ENCODE measurements around the gene CRIP3. TPM values are rescaled to one million over a fixed set of nuclear protein-coding genes. Genes with fewer than 3 reads are reported as not detected.
A peak's percentile ranks its signal among the peaks of the same experiment; 100 is the strongest.

Gene CRIP3
- total and polyA plus RNA-seq, 2 of the 13 experiments (the other 11 are each of a cell fraction or from before 2014, with no cell fraction given): 6.3 to 9.3 TPM

DNA sequence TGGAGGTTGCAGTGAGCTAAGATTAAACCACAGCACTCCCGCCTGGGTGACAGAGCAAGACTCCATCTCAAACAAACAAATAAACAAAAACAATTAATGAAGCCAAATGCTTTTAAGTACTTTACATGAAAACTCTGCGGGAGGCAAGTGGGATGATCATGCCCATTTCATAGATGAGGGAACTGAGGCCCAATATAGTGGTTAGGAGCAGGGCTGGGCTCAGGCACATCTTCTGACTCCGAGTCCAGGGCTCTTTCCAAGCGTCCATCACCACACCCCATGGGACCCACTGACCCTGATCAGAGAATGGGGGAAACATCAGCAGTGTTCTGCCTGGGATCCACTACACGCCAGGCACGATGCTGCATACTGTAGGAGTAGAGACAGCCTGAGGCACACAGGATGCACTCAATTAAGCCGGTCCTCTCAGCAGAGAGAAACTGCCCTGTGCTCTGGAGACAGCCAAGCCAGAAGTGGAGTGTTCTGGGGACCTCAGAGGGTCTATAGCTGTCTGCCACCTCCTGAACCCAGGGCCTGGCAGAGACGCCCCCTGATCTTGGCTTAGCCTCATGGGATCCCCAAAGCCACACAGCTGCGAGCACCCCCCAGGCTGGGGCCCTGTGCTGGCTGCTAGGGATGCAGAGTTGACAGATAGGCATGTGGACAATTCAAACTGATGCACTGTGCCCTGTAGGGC lies 51.8 kb downstream of the CRIP3 start:
- H3K4me1 ChIP-seq (ENCODE audit: insufficient read depth, low read length): peaks cover 43% of the 10 kb centered on the region
- no peaks in the 10 kb centered on the region for H4K20me1 ChIP-seq (ENCODE audit: insufficient read depth, low read length)
- POLR2A ChIA-PET: no interaction called here
- H3K9ac ChIP-seq (ENCODE audit: insufficient read depth, low read depth, low read length): no peak overlapping the region
- H3K79me2 ChIP-seq (ENCODE audit: insufficient read depth, low read length): no peaks in the 10 kb centered on the region
- H3K36me3 ChIP-seq (replicated peaks in 1 of 2; ENCODE audit: control insufficient read depth in 1 of 2, insufficient read depth in 2 of 2, low read length in 2 of 2): no peaks in the 10 kb centered on the region
- FAIRE-seq (no peak), DNase-seq (ENCODE audit: low spot score) (no peak), ATAC-seq (no peak; the same call in 2 of the 3 replicates)
- H3K9me3 ChIP-seq (ENCODE audit: low read length): no peaks in the 10 kb centered on the region
- 0 out of 2 replicates have a peak overlapping the region, but pooled peaks have one; percentile 73 for H3K4me2 ChIP-seq (ENCODE audit: low read depth, low read length)
- intact Hi-C loops (cut with micrococcal nuclease; ENCODE audit: unreplicated experiment): no loop called here
- in situ Hi-C loops (cut with HindIII; ENCODE audit: extremely low pct_ligation_motif_present, low pct_unique_long_range_greater_than_20kb): no loop called here
- 68% methylated on average over 8 of the region's 9 CpGs for WGBS (ENCODE audit: low lambda C conversion rate)
- no TSS peak for BruUV-seq (replicated peaks)
- H3K27me3 ChIP-seq (ENCODE audit: control insufficient read depth in 1 of 2, insufficient read depth in 2 of 2, low read length in 2 of 2): peaks cover 12 to 60% of the 10 kb centered on the region in 2 experiments
- CTCF ChIA-PET (ENCODE audit: low intra/inter-chr PET ratio, low total read pairs): no interaction called here
- TF ChIP-seq MEIS1 (CRISPR knock-in tag; IDR thresholded peaks at IDR 0.05; ENCODE audit: borderline replicate concordance): no peak
- TF ChIP-seq AGO1 (IDR thresholded peaks at IDR 0.05; ENCODE audit: low read depth, low read length, poor library complexity, severe bottlenecking): no peak
- TF ChIP-seq CHD2 (IDR thresholded peaks at IDR 0.05; ENCODE audit: low read depth, low read length): no peak
- TF ChIP-seq ZBTB8A (CRISPR knock-in tag; IDR thresholded peaks at IDR 0.05; ENCODE audit: borderline replicate concordance, low read depth): no peak
- TF ChIP-seq, protein P1, sequence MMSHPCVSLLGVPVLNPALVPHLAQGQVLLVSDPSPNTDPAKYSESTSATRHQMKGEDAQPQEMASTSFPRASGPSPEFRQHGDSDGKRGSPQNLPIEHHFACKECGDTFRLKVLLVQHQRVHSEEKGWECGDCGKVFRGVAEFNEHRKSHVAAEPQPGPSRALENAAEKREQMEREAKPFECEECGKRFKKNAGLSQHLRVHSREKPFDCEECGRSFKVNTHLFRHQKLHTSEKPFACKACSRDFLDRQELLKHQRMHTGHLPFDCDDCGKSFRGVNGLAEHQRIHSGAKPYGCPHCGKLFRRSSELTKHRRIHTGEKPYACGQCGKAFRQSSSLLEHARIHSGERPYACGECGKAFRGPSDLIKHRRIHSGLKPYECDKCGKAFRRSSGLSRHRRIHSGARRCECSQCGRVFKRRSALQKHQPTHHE (CRISPR knock-in tag; IDR thresholded peaks at IDR 0.05; ENCODE audit: borderline replicate concordance): 0 out of 2 replicates have a peak, but pooled peaks have one; percentile 5
- TF ChIP-seq ZNF629 (CRISPR knock-in tag; conservative IDR thresholded peaks at IDR 0.05): peak; percentile 89
- TF ChIP-seq ZMYM3 (CRISPR knock-in tag; IDR thresholded peaks at IDR 0.05): 0 out of 2 replicates have a peak, but pooled peaks have one; percentile 29
- no peak overlapping the region for H2AFZ ChIP-seq (ENCODE audit: low read length)
- no peak overlapping the region for H3K4me3 ChIP-seq (replicated peaks in 1 of 3; ENCODE audit: insufficient read depth in 1 of 3, low read depth in 2 of 3, low read length in 3 of 3)
- no peak overlapping the region for H3K27ac ChIP-seq (ENCODE audit: extremely low read length, insufficient read depth, low read length)

Small RNA genes lying within 50 kb of the gene (small RNA-seq; reads per million reads assigned to genes)
- gene RPL12P47 (ENCODE audit: insufficient read depth in 2 of 3, insufficient read length in 3 of 3, low read depth in 2 of 3, low replicate concordance in 1 of 3): 0 reads per million in 3 experiments

Other genes with a start within 250 kb of the CRIP3 start
- 56.1 and 56.8 TPM in 2 replicates for gene MRPL2, start 249.4 kb downstream of the CRIP3 start, total RNA-seq (2016; rRNA removed; fragmentation: Illumina TruSeq; extraction: Trizol)
- 65.6 and 69.9 TPM in 2 replicates for gene MRPL2, start 249.4 kb downstream of the CRIP3 start, polyA plus RNA-seq (2011; rRNA removed)
- 45.4 and 45.8 TPM in 2 replicates for gene KLC4, start 249.2 kb downstream of the CRIP3 start, total RNA-seq (2016; rRNA removed; fragmentation: Illumina TruSeq; extraction: Trizol)
- gene KLC4, start 249.2 kb downstream of the CRIP3 start, polyA plus RNA-seq (2011; rRNA removed): 70.4 and 89.4 TPM in 2 replicates
- gene PTK7, start 232.5 kb downstream of the CRIP3 start, total RNA-seq (2016; rRNA removed; fragmentation: Illumina TruSeq; extraction: Trizol): 48.5 and 99.8 TPM in 2 replicates
- gene PTK7, start 232.5 kb downstream of the CRIP3 start, polyA plus RNA-seq (2011; rRNA removed): 98.5 and 116 TPM in 2 replicates
- gene SRF, start 137.6 kb downstream of the CRIP3 start, total RNA-seq (2016; rRNA removed; fragmentation: Illumina TruSeq; extraction: Trizol): 21.0 and 25.5 TPM in 2 replicates
- 44.1 and 45.7 TPM in 2 replicates for gene SRF, start 137.6 kb downstream of the CRIP3 start, polyA plus RNA-seq (2011; rRNA removed)
- gene CUL9, start 126.6 kb downstream of the CRIP3 start, total RNA-seq (2016; rRNA removed; fragmentation: Illumina TruSeq; extraction: Trizol): 10.5 and 11.4 TPM in 2 replicates
- gene CUL9, start 126.6 kb downstream of the CRIP3 start, polyA plus RNA-seq (2011; rRNA removed): 13.7 and 15.3 TPM in 2 replicates
- 75.0 and 75.1 TPM in 2 replicates for gene DNPH1, start 79.3 kb downstream of the CRIP3 start, total RNA-seq (2016; rRNA removed; fragmentation: Illumina TruSeq; extraction: Trizol)
- 56.5 and 65.8 TPM in 2 replicates for gene DNPH1, start 79.3 kb downstream of the CRIP3 start, polyA plus RNA-seq (2011; rRNA removed)
- gene TTBK1, start 65.3 kb downstream of the CRIP3 start, total RNA-seq (2016; rRNA removed; fragmentation: Illumina TruSeq; extraction: Trizol): 0.10 and 0.33 TPM in 2 replicates
- 0.24 and 0.50 TPM in 2 replicates for gene TTBK1, start 65.3 kb downstream of the CRIP3 start, polyA plus RNA-seq (2011; rRNA removed)
- gene SLC22A7, start 10.6 kb downstream of the CRIP3 start, total RNA-seq (2016; rRNA removed; fragmentation: Illumina TruSeq; extraction: Trizol): 8.6 and 22.6 TPM in 2 replicates
- 5.3 and 12.3 TPM in 2 replicates for gene SLC22A7, start 10.6 kb downstream of the CRIP3 start, polyA plus RNA-seq (2011; rRNA removed)
- 13.0 and 19.4 TPM in 2 replicates for gene ZNF318, start 60.8 kb upstream of the CRIP3 start, total RNA-seq (2016; rRNA removed; fragmentation: Illumina TruSeq; extraction: Trizol)
- gene ZNF318, start 60.8 kb upstream of the CRIP3 start, polyA plus RNA-seq (2011; rRNA removed): 14.5 and 15.1 TPM in 2 replicates
- 11.2 and 24.3 TPM in 2 replicates for gene ABCC10, start 118.7 kb upstream of the CRIP3 start, total RNA-seq (2016; rRNA removed; fragmentation: Illumina TruSeq; extraction: Trizol)
- 16.0 and 24.1 TPM in 2 replicates for gene ABCC10, start 118.7 kb upstream of the CRIP3 start, polyA plus RNA-seq (2011; rRNA removed)
- 0.74 and 1.2 TPM in 2 replicates for gene DLK2, start 146.7 kb upstream of the CRIP3 start, total RNA-seq (2016; rRNA removed; fragmentation: Illumina TruSeq; extraction: Trizol)
- gene DLK2, start 146.7 kb upstream of the CRIP3 start, polyA plus RNA-seq (2011; rRNA removed): 3.8 and 5.9 TPM in 2 replicates
- 10.2 and 15.7 TPM in 2 replicates for gene TJAP1, start 168.7 kb upstream of the CRIP3 start, total RNA-seq (2016; rRNA removed; fragmentation: Illumina TruSeq; extraction: Trizol)
- 41.6 and 48.3 TPM in 2 replicates for gene TJAP1, start 168.7 kb upstream of the CRIP3 start, polyA plus RNA-seq (2011; rRNA removed)
- 0.11 and 0.17 TPM in 2 replicates for gene LRRC73, start 201.5 kb upstream of the CRIP3 start, total RNA-seq (2016; rRNA removed; fragmentation: Illumina TruSeq; extraction: Trizol)
- 0.08 and 0.12 TPM in 2 replicates for gene LRRC73, start 201.5 kb upstream of the CRIP3 start, polyA plus RNA-seq (2011; rRNA removed)
- gene YIPF3, start 208.1 kb upstream of the CRIP3 start, total RNA-seq (2016; rRNA removed; fragmentation: Illumina TruSeq; extraction: Trizol): 51.2 and 107 TPM in 2 replicates
- gene YIPF3, start 208.1 kb upstream of the CRIP3 start, polyA plus RNA-seq (2011; rRNA removed): 206 and 248 TPM in 2 replicates
- 72.2 and 75.6 TPM in 2 replicates for gene POLR1C, start 208.3 kb upstream of the CRIP3 start, total RNA-seq (2016; rRNA removed; fragmentation: Illumina TruSeq; extraction: Trizol)
- gene POLR1C, start 208.3 kb upstream of the CRIP3 start, polyA plus RNA-seq (2011; rRNA removed): 55.2 and 62.6 TPM in 2 replicates